Colonic mucosa (tissue), 4 donors: ENCODE results near the gene HIVEP3. TPM values are rescaled to one million over a fixed set of nuclear protein-coding genes. Genes with fewer than 3 reads are reported as not detected.

Source experiments
- DNase-seq: peaks from one replicate; pipeline ENCODE4 v3.0.0-alpha.2; 2020
- H3K27ac ChIP-seq: fragments of 200-600 bp; one replicate; pipeline ENCODE4 v1.8.0; 2021
- H3K27me3 ChIP-seq: fragments of 200-600 bp; one replicate; pipeline ENCODE4 v1.8.0; 2021
- H3K36me3 ChIP-seq: fragments of 200-600 bp; one replicate; pipeline ENCODE4 v1.8.0; 2021
- H3K4me1 ChIP-seq: fragments of 200-600 bp; one replicate; pipeline ENCODE4 v1.8.0; 2021; ENCODE audit warnings: mild to moderate bottlenecking
- H3K4me3 ChIP-seq: fragments of 200-600 bp; one replicate; pipeline ENCODE4 v1.8.0; 2021
- H3K9ac ChIP-seq, 2 donors: one replicate each; pipeline ENCODE4 v1.7.0; 2013; ENCODE audit warnings: control low read depth in 2 of 2, low read depth in 2 of 2, low read length in 2 of 2
- H3K9me3 ChIP-seq: fragments of 200-600 bp; one replicate; pipeline ENCODE4 v1.8.0; 2021
- intact Hi-C: fragments of 100-400 bp; cut with DNase I; formaldehyde crosslinking; loops from one replicate; pipeline ENCODE4 v1.14.1; 2022
- total RNA-seq, 2 donors: library from RNA; stranded (reverse); fragmentation: NEBNext Ultra II Directional in 1 of 2; extraction: Animal tissue kit (Norgen Biotek cat#: 25700) in 1 of 2; gene quantifications; one replicate each; pipeline ENCODE4 v1.2.1, GENCODE V29; 2021
- TF ChIP-seq, protein P1 (sequence below): fragments of 200-600 bp; IDR thresholded peaks from one replicate; pipeline ENCODE4 v1.8.0; 2022; ENCODE audit warnings: antibody characterized with exemption, mild to moderate bottlenecking
- donor health status: healthy.
- donor health status: DM: no; HTN: no; CAD: no.
- donor health status: DM: no; HTN: no; CAD: no.

The HIVEP3 gene
- total RNA-seq, 2 donors from 2014 or later: 1.9 to 3.3 TPM

DNA sequence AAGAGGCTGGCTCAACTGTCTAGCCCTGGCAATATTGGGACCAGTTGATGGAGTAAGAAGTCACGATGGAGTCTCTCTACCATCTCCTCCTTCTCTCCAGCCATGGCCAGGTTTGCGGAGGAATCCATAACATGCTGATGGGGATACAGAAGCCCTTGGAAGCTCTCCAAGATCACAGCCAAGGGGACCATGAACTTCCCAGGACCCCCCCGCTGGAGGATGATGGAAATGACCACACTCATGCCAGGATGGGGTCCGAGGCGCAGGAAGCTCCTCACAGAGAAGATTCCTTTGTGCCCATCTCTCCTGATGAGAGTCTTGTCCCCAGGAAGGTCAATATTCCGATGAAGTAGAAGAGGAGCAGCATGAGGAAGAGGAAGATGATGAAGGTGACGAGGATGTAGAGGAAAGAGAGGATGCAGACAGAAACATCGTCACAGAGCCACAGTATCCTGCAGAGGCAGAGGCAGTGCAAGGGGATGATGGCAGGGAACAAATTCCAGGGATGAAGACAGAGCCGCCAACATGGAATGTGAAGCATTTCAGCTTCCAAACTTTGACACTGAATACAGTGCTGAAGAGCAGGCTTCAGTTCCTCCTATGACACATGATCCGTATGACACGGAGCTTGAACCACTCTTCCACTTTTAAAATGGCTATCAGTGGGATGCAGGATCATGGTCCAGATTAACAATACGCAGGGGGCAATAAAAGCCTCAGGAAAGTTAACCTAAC, 376.4 kb downstream of the HIVEP3 start:
- no peak for DNase-seq
- no peaks in the 10 kb centered on the region for H3K9me3 ChIP-seq
- intact Hi-C loops: no loop called here
- no peak overlapping the region for H3K4me3 ChIP-seq
- no peaks in the 10 kb centered on the region for H3K27me3 ChIP-seq
- H3K36me3 ChIP-seq: no peaks in the 10 kb centered on the region
- TF ChIP-seq, protein P1, sequence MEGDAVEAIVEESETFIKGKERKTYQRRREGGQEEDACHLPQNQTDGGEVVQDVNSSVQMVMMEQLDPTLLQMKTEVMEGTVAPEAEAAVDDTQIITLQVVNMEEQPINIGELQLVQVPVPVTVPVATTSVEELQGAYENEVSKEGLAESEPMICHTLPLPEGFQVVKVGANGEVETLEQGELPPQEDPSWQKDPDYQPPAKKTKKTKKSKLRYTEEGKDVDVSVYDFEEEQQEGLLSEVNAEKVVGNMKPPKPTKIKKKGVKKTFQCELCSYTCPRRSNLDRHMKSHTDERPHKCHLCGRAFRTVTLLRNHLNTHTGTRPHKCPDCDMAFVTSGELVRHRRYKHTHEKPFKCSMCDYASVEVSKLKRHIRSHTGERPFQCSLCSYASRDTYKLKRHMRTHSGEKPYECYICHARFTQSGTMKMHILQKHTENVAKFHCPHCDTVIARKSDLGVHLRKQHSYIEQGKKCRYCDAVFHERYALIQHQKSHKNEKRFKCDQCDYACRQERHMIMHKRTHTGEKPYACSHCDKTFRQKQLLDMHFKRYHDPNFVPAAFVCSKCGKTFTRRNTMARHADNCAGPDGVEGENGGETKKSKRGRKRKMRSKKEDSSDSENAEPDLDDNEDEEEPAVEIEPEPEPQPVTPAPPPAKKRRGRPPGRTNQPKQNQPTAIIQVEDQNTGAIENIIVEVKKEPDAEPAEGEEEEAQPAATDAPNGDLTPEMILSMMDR: no peak
- no peak overlapping the region for H3K27ac ChIP-seq
- H3K4me1 ChIP-seq: peaks cover 9% of the 10 kb centered on the region
- no peak overlapping the region for H3K9ac ChIP-seq

DNA sequence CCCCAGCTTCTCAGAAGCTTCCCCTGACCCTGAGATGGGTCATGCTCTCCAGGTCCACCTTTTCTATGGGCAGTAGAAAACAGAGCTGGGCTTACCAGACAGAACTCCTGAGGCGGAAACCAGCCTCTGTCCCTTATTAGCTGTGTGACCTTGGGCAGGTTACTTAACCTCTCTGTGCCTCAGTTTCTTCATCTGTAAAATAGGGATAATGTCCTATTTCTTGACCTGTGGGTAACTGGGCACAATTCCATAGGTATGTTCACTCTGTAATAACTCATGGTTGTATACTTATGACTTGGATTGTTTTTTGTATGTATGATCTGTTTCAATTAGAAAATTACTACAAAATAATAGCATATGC, 377.1 kb downstream of the HIVEP3 start:
- intact Hi-C loops: no loop called here
- no peak overlapping the region for H3K27ac ChIP-seq
- no peaks in the 10 kb centered on the region for H3K9me3 ChIP-seq
- TF ChIP-seq, protein P1: no peak
- DNase-seq: no peak
- H3K9ac ChIP-seq: no peak overlapping the region
- peaks cover 10% of the 10 kb centered on the region for H3K4me1 ChIP-seq
- no peaks in the 10 kb centered on the region for H3K36me3 ChIP-seq
- no peaks in the 10 kb centered on the region for H3K27me3 ChIP-seq
- H3K4me3 ChIP-seq: no peak overlapping the region

DNA sequence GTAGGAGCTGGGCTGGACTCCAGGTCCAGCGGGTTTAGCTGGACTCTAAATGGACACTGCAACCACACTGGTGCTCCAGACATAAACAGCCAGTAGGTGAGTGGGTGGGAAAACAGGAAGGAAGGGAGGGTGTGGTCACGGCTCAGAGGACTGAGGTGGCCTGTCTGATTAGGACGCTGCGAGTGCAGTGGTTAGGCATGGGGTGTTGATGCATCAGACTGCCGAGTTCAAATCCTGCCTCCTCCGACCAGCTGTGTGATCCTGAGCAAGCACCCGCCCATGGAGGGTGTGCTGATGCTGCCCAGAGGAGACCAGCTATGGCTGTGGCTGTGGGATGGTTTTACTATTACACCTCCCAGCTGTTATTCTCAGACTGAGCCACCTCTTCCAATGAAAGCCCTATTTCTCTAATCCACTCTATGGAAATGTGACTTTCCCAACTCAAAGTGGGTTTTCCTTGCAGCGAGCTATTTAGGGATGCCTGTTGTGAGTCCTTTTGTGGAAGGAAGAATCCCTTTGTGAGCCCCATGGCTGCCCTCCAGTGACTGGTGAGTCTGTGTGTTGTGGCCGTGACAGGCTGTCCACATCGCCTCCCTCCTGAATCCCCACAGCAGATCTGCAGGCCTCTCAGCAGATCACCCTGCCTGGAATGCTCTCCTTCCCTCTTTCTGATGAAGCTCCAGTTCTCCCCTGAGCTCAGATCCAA, 377.7 kb downstream of the HIVEP3 start:
- Histone ChIP-seq H3K4me1 (peaks cover 10% of the 10 kb centered on the region), H3K9me3 (no peaks in the 10 kb centered on the region), H3K4me3 (no peak overlapping the region), H3K9ac (no peak overlapping the region), H3K36me3 (no peaks in the 10 kb centered on the region), H3K27me3 (no peaks in the 10 kb centered on the region), H3K27ac (no peak overlapping the region)
- no peak for DNase-seq
- TF ChIP-seq, protein P1: no peak
- intact Hi-C loops: no loop called here

DNA sequence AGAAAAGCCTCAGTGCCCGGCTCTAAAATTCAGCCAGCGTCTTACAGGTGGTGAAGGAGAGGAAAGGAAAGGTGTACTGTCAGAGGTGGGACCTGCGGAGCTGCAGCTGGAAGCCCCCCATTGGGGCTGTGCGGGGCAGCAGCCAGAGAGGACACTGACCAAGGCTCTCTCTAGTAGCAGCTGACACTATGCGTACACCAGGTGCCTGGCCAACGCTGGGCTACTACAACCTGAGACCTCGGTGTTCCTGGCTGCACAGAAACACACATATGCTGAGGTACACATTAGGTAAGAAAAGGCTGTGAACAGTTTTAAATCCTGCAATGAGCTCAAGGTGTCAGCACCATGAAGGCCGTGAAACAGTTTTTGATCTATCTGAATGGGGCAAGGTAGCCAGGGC, 378.7 kb downstream of the HIVEP3 start:
- Histone ChIP-seq H3K4me3 (no peak overlapping the region), H3K36me3 (no peaks in the 10 kb centered on the region), H3K4me1 (peaks cover 10% of the 10 kb centered on the region), H3K9me3 (no peaks in the 10 kb centered on the region), H3K9ac (no peak overlapping the region), H3K27ac (no peak overlapping the region), H3K27me3 (no peaks in the 10 kb centered on the region)
- intact Hi-C loops: no loop called here
- TF ChIP-seq, protein P1: no peak
- DNase-seq: no peak

DNA sequence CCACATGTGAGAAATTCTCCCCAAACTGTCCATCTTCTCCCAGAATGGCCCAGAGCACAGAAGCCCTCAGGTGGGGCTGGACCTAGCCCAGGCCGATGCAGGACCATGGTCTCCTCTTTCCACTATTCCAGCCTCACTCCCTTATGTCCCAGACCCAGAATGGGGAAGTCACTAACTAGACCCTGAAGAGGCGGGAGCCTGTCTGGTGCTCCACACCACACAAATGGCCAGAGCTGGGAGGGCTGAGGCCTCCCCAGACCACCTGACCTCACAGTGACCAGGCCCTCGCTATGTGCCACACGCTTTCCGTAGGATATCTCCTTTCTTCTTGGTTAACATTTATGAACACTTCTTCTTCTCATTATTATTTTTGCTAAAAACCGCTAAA, 379.3 kb downstream of the HIVEP3 start:
- Histone ChIP-seq H3K4me3 (no peak overlapping the region), H3K4me1 (peaks cover 10% of the 10 kb centered on the region), H3K9ac (no peak overlapping the region), H3K27ac (no peak overlapping the region), H3K36me3 (no peaks in the 10 kb centered on the region), H3K9me3 (no peaks in the 10 kb centered on the region), H3K27me3 (no peaks in the 10 kb centered on the region)
- intact Hi-C loops: no loop called here
- DNase-seq: no peak
- TF ChIP-seq, protein P1: no peak
